SU-DHL-6 (cell line): ENCODE measurements around the gene ASIC3.
"Not testable (repeated sequence)": the region's sequence is repeated elsewhere in the genome, so short reads cannot be mapped to it uniquely, and the experiment has no call there.

Experiments used
- H2AFZ ChIP-seq: fragments of 200-600 bp; sonication (generic); 2 replicates; pipeline ENCODE4 v1.6.1; 2014; ENCODE audit warnings: low read depth, mild to moderate bottlenecking, moderate library complexity, mixed read lengths, antibody characterized with exemption, low read length; ENCODE audit not compliant: severe bottlenecking
- H3F3A ChIP-seq: fragments of 200-600 bp; shearing (Covaris generic); 2 replicates; pipeline ENCODE4 v1.6.0; 2016; ENCODE audit warnings: antibody characterized with exemption, mild to moderate bottlenecking; ENCODE audit not compliant: insufficient read depth
- H3K27ac ChIP-seq: fragments of 200-600 bp; sonication (generic); 2 replicates; pipeline ENCODE4 v1.5.1; 2016; ENCODE audit warnings: low read depth, mild to moderate bottlenecking, low read length, moderate library complexity, mixed read lengths
- H3K27me3 ChIP-seq: fragments of 200-600 bp; sonication (generic), shearing (Covaris generic); 2 replicates; pipeline ENCODE4 v1.6.0; 2014; ENCODE audit warnings: mild to moderate bottlenecking, low read length
- H3K36me3 ChIP-seq: fragments of 200-600 bp; sonication (generic); 2 replicates; pipeline ENCODE4 v1.6.1; 2014; ENCODE audit warnings: mild to moderate bottlenecking, low read length, mixed read lengths
- H3K4me2 ChIP-seq: fragments of 300-600, 200-600 bp; shearing (Covaris generic), sonication (generic); 2 replicates; pipeline ENCODE4 v1.6.0; 2014; ENCODE audit warnings: low read length, low read depth, mild to moderate bottlenecking; ENCODE audit not compliant: poor library complexity, severe bottlenecking
- H3K4me3 ChIP-seq: fragments of 200-600 bp; sonication (generic); 2 replicates; pipeline ENCODE4 v1.5.1; 2014; ENCODE audit warnings: antibody characterized with exemption, low read length, mild to moderate bottlenecking, mixed read lengths; ENCODE audit not compliant: insufficient read depth, poor library complexity, severe bottlenecking
- H3K79me2 ChIP-seq: fragments of 200-600 bp; sonication (generic); 2 replicates; pipeline ENCODE4 v1.6.1; 2014; ENCODE audit warnings: mild to moderate bottlenecking, low read length, moderate library complexity; ENCODE audit not compliant: insufficient read depth
- H3K9ac ChIP-seq: fragments of 200-600 bp; sonication (generic); 2 replicates; pipeline ENCODE4 v1.7.0; 2014; ENCODE audit warnings: mild to moderate bottlenecking, low read length
- H3K9me2 ChIP-seq: fragments of 200-600 bp; sonication (generic); replicated peaks from 2 replicates; pipeline ENCODE4 v1.6.1; 2014; ENCODE audit warnings: low read length; ENCODE audit not compliant: insufficient read depth
- H3K9me3 ChIP-seq: fragments of 200-600 bp; sonication (generic); 2 replicates; pipeline ENCODE4 v1.6.1; 2014; ENCODE audit warnings: low read length, mixed read lengths; ENCODE audit not compliant: insufficient read depth
- H4K20me1 ChIP-seq: fragments of 200-600 bp; sonication (generic); 2 replicates; pipeline ENCODE4 v1.6.1; 2014; ENCODE audit warnings: low read depth, mild to moderate bottlenecking, antibody characterized with exemption, low read length, moderate library complexity, mixed read lengths
- EZH2phosphoT487 ChIP-seq: fragments of 200-600 bp; sonication (generic), shearing (Covaris generic); conservative IDR thresholded peaks from 2 replicates; pipeline ENCODE4 v1.6.1; 2018; ENCODE audit warnings: mild to moderate bottlenecking, antibody characterized with exemption, low read length, moderate library complexity, mixed read lengths
- TF ChIP-seq, protein P1 (sequence below): fragments of 200-600 bp; sonication (generic); IDR thresholded peaks from one replicate; pipeline ENCODE4 v1.5.1; 2017; ENCODE audit warnings: antibody characterized with exemption, mild to moderate bottlenecking, low read length, moderate library complexity; ENCODE audit not compliant: insufficient read depth, poor library complexity, severe bottlenecking

The ASIC3 gene

DNA sequence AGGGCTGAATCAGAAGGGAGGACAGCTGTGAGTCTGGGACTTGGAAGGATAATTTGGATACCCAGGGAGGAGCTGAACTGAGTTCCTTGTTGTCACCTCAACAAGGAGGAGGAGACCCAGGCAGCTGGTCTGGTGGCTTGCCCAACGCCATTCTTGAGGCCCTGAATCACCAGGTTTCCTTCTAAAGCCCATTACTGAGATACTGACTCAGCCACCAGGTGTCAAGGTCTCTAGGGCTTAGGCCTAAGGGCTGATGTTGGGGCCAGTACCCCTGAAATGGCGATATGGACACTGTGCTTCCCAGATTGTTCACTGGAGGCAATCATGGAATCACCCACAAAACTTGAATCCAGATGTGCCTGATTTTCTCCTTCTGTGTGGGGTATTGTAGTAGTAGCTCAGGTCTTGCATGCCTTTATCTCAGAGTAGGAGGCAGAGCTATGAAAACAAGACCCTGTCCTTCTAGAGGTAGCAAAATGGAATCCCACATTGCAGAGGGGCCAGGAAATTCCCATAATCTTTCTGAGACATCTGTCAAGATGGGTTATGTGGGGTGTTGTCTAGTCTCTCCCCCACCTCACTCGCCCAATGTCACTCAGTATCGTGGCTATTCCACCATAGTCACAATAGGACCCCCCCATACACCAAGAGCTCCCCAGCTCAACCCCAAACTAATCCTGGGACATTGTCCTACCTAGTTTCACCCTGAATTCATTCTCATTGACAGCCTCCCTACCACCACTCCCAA, 22.2 kb upstream of the ASIC3 start:
- Histone ChIP-seq H3K4me2 (no peak overlapping the region), H2AFZ (no peak overlapping the region), H3K4me3 (no peak overlapping the region), H3K9ac (no peak overlapping the region), H3K9me2 (no peaks in the 10 kb centered on the region), H4K20me1 (no peaks in the 10 kb centered on the region), H3K9me3 (no peaks in the 10 kb centered on the region), H3F3A (no peaks in the 10 kb centered on the region), H3K27ac (no peak overlapping the region), H3K36me3 (no peaks in the 10 kb centered on the region), H3K79me2 (peaks cover 12% of the 10 kb centered on the region; the same call in 1 of the 2 replicates), H3K27me3 (no peaks in the 10 kb centered on the region)
- TF ChIP-seq, protein P1, sequence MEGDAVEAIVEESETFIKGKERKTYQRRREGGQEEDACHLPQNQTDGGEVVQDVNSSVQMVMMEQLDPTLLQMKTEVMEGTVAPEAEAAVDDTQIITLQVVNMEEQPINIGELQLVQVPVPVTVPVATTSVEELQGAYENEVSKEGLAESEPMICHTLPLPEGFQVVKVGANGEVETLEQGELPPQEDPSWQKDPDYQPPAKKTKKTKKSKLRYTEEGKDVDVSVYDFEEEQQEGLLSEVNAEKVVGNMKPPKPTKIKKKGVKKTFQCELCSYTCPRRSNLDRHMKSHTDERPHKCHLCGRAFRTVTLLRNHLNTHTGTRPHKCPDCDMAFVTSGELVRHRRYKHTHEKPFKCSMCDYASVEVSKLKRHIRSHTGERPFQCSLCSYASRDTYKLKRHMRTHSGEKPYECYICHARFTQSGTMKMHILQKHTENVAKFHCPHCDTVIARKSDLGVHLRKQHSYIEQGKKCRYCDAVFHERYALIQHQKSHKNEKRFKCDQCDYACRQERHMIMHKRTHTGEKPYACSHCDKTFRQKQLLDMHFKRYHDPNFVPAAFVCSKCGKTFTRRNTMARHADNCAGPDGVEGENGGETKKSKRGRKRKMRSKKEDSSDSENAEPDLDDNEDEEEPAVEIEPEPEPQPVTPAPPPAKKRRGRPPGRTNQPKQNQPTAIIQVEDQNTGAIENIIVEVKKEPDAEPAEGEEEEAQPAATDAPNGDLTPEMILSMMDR = no peak
- TF ChIP-seq EZH2phosphoT487 = no peak

DNA sequence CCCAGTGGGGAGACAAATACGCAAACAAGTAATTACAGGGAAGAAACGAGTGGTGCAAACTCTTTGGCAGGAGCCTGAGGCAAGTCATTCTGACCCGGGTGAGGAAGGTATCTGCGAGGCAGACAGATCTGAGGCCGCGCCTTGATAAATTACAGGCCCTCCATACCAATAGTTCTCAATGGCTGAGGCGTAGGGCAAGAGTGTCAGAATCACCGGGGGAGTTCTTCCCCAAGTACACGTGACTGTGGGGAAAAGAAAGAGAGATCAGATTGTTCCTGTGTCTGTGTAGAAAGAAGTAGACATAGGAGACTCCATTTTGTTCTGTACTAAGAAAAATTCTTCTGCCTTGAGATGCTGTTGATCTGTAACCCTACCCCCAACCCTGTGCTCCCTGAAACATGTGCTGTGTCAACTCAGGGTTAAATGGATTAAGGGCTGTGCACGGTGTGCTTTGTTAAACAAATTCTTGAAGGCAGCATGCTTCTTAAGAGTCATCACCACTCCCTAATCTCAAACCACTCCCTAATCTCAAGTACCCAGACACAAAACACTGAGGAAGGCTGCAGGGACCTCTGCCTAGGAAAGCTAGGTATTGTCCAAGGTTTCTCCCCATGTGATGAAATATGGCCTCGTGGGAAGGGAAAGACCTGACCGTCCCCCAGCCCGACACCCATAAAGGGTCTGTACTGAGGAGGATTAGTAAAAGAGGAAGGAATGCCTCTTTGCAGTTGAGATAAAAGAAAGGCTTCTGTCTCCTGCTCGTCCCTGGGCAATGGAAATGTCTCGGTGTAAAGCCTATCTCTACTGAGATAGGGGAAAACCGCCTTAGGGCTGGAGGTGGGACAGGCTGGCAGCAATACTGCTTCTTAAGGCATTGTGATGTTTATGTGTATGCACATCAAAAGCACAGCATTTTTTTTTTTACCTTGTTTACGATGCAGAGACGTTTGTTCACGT, 21.3 kb upstream of the ASIC3 start:
- H3K27ac ChIP-seq, H3K4me3 ChIP-seq: not testable (repeated sequence)

DNA sequence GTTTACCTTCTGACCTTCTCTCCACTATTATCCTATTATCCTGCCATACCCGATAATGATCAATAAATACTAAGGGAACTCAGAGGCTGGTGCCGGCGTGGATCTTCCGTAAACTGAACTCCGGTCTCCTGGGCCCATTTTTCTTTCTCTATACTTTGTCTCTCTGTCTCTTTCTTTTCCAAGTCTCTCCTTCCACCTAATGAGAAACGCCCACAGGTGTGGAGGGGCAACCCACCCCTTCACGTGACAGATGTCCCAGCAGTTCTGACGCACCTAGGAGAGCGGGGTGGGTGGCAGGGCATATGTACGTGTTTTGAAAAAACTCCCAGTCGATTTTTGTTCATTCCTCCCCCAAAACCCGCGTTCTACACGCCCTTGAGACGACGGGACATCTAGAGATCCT, 20.6 kb upstream of the ASIC3 start:
- not testable (repeated sequence) for H3F3A ChIP-seq, H3K9me3 ChIP-seq, H3K9me2 ChIP-seq, H3K27ac ChIP-seq, H3K36me3 ChIP-seq, H4K20me1 ChIP-seq, H3K27me3 ChIP-seq
- Histone ChIP-seq H3K9ac (peak overlapping the region; percentile 34), H3K4me3 (peak overlapping the region; percentile 59), H2AFZ (peak overlapping the region; percentile 93), H3K4me2 (peak overlapping the region; percentile 67), H3K79me2 (peaks cover 12% of the 10 kb centered on the region; the same call in 1 of the 2 replicates)

More for the DNA sequence above, 21.3 kb upstream of the ASIC3 start:
- not testable (repeated sequence) for H4K20me1 ChIP-seq, H3K9me2 ChIP-seq, H3K9me3 ChIP-seq, H3K9ac ChIP-seq, H3K27me3 ChIP-seq, H3F3A ChIP-seq, H3K36me3 ChIP-seq
- H2AFZ ChIP-seq = peak overlapping the region; percentile 93
- H3K4me2 ChIP-seq = peak overlapping the region; percentile 67
- H3K79me2 ChIP-seq = peaks cover 12% of the 10 kb centered on the region; the same call in 1 of the 2 replicates

DNA sequence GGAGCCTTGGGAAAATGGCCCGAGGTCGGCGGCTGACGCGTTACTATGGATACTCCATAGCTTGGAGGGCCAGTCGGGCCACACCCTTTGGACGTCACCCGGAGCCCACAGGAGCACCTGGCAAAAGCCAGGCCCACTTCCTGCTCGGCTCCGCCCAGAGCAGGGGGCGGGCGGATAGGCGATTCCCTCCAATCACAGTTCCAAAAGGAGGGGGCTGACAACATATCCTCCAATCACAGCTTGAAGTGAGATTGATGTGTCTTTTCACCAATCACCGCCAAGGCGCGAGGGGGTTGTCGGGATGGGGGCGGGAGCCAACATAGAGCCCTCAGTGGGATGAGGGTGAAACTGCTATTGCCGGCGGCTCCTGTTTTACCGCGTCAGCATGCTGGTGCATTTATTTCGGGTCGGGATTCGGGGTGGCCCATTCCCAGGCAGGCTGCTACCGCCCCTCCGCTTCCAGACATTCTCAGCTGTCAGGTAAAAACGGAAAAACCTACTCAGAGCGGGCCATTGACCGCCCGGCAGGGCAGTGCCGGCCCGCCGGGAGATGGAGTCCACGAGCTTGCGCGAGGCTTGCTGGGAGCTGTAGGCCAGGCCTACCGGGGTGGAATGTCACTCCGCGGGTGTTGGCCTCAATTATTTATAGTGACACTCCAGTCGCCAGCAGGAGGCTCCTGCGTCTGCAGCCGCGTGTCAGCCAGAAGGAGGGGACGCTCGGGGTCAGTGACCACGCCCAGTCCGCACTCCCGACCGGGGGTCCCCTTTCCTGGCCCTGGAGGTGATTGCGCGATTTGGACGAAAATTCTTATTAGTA, 20.0 kb upstream of the ASIC3 start, which contains the start of gene ABCB8:
Gene ABCB8 (plus strand): TSS at position 320 of the 817 bp plus-strand sequence. CDS start 66 bp downstream, at position 386.
- no peaks in the 10 kb centered on the region for H3F3A ChIP-seq
- TF ChIP-seq, protein P1 = no peak
- no peak for TF ChIP-seq EZH2phosphoT487
- no peak within 1 kb of the TSS for H3K27ac ChIP-seq

More for the DNA sequence above, 20.0 kb upstream of the ASIC3 start, which contains the start of gene ABCB8:
- H3K9ac ChIP-seq = peak within 1 kb of the TSS; percentile 65
- H3K9me2 ChIP-seq = no peaks in the 10 kb centered on the region
- no peaks in the 10 kb centered on the region for H3K27me3 ChIP-seq
- peak within 1 kb of the TSS; percentile 78 for H3K4me2 ChIP-seq
- H2AFZ ChIP-seq = peak within 1 kb of the TSS; percentile 93
- H3K36me3 ChIP-seq = no peaks in the 10 kb centered on the region
- no peaks in the 10 kb centered on the region for H4K20me1 ChIP-seq
- H3K79me2 ChIP-seq = peaks cover 12% of the 10 kb centered on the region; the same call in 1 of the 2 replicates
- H3K9me3 ChIP-seq = no peaks in the 10 kb centered on the region
- peak within 1 kb of the TSS; percentile 76 for H3K4me3 ChIP-seq
